Progenitor cell of endocrine pancreas (in vitro differentiated cells): Measurements from ENCODE around the gene GALR2. TPM values are rescaled to one million over a fixed set of nuclear protein-coding genes. Genes with fewer than 3 reads are reported as not detected.

Source experiments
- DNase-seq: peaks from one replicate; pipeline ENCODE4 v3.0.0; 2021; ENCODE audit warnings: low spot score; ENCODE audit not compliant: unreplicated experiment
- H3K27ac Mint-ChIP-seq: 2 replicates; pipeline ENCODE4 v1.8.0; 2021; ENCODE audit warnings: mild to moderate bottlenecking, moderate library complexity, mixed read lengths
- H3K27me3 Mint-ChIP-seq: 2 replicates; pipeline ENCODE4 v1.8.0; 2021; ENCODE audit warnings: mixed read lengths
- H3K36me3 Mint-ChIP-seq: 2 replicates; pipeline ENCODE4 v1.8.0; 2022; ENCODE audit warnings: mixed read lengths; ENCODE audit not compliant: insufficient read depth
- H3K4me1 Mint-ChIP-seq: 2 replicates; pipeline ENCODE4 v1.8.0; 2021; ENCODE audit warnings: low read depth, mixed read lengths
- H3K4me3 Mint-ChIP-seq: 2 replicates; pipeline ENCODE4 v1.8.0; 2021; ENCODE audit warnings: low read depth, mild to moderate bottlenecking, moderate library complexity, mixed read lengths
- H3K9me3 Mint-ChIP-seq: 2 replicates; pipeline ENCODE4 v1.8.0; 2021; ENCODE audit warnings: low read depth, mixed read lengths
- total RNA-seq: library from RNA; stranded (reverse); gene quantifications from 2 replicates; pipeline ENCODE4 v1.2.1, GENCODE V29; 2021
- TF ChIP-seq, protein P1 (sequence below): fragments of 200-600 bp; sonication (generic); IDR thresholded peaks from one replicate; pipeline ENCODE4 v1.5.0; 2021; ENCODE audit warnings: antibody characterized with exemption, mild to moderate bottlenecking; ENCODE audit not compliant: unreplicated experiment

The GALR2 gene
- total RNA-seq, 1 donor from 2014 or later, result 1.0 TPM

DNA sequence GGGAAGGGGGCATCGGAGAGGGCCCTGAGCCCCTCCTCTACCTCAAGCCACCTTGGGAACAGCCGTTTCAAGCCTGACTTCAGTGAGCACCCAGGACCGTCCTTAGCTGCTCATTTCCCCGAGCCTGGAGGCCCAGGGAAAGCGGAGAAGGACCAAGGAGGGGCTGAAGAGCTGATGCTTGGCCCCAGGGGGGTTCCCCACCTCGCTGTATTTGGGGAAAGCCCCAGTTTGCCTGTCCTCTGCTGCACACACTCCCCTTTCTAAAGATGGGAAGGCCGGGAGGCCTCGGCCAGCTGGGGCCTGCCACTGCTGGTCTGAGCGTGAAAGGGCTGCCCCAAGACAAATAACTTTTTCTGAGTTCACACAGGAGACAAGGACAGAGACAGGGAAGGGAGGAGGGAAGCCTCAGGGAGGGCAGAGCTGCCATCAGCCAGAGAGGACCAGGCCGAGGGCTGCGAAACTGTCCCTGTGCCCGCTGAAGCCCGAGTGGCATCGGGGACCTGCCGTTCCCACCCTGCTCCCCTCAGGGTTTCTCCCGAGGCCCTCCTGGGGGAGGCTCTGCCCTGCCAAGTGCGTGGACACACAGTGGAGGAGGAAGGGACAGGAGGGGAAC is 16.0 kb downstream of the GALR2 start:
- H3K4me1 Mint-ChIP-seq, result peaks cover 2% of the 10 kb centered on the region
- H3K27ac Mint-ChIP-seq, result no peak overlapping the region
- TF ChIP-seq, protein P1, sequence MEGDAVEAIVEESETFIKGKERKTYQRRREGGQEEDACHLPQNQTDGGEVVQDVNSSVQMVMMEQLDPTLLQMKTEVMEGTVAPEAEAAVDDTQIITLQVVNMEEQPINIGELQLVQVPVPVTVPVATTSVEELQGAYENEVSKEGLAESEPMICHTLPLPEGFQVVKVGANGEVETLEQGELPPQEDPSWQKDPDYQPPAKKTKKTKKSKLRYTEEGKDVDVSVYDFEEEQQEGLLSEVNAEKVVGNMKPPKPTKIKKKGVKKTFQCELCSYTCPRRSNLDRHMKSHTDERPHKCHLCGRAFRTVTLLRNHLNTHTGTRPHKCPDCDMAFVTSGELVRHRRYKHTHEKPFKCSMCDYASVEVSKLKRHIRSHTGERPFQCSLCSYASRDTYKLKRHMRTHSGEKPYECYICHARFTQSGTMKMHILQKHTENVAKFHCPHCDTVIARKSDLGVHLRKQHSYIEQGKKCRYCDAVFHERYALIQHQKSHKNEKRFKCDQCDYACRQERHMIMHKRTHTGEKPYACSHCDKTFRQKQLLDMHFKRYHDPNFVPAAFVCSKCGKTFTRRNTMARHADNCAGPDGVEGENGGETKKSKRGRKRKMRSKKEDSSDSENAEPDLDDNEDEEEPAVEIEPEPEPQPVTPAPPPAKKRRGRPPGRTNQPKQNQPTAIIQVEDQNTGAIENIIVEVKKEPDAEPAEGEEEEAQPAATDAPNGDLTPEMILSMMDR, result no peak
- peaks cover 15% of the 10 kb centered on the region for H3K36me3 Mint-ChIP-seq
- H3K4me3 Mint-ChIP-seq, result no peak overlapping the region
- no peaks in the 10 kb centered on the region for H3K9me3 Mint-ChIP-seq
- no peaks in the 10 kb centered on the region for H3K27me3 Mint-ChIP-seq
- no peak for DNase-seq

GRCh38 chr17:76091526-76092286 is 17.1 kb downstream of the GALR2 start:
- no peak overlapping the region for H3K4me3 Mint-ChIP-seq

GRCh38 chr17:76092526-76093413 is 18.2 kb downstream of the GALR2 start:
- no peak for DNase-seq
- peaks cover 20% of the 10 kb centered on the region for H3K36me3 Mint-ChIP-seq
- H3K9me3 Mint-ChIP-seq, result no peaks in the 10 kb centered on the region

More at GRCh38 chr17:76091526-76092286, 17.1 kb downstream of the GALR2 start:
- DNase-seq, result no peak
- peaks cover 14% of the 10 kb centered on the region for H3K36me3 Mint-ChIP-seq
- no peak overlapping the region for H3K27ac Mint-ChIP-seq
- no peaks in the 10 kb centered on the region for H3K27me3 Mint-ChIP-seq
- H3K9me3 Mint-ChIP-seq, result no peaks in the 10 kb centered on the region
- TF ChIP-seq, protein P1, result no peak
- no peaks in the 10 kb centered on the region for H3K4me1 Mint-ChIP-seq

GRCh38 chr17:76094046-76094445 is 19.5 kb downstream of the GALR2 start:
- Mint-ChIP-seq H3K4me3 (no peak overlapping the region), H3K9me3 (no peaks in the 10 kb centered on the region), H3K4me1 (no peaks in the 10 kb centered on the region), H3K36me3 (peaks cover 23% of the 10 kb centered on the region), H3K27ac (no peak overlapping the region), H3K27me3 (no peaks in the 10 kb centered on the region)
- TF ChIP-seq, protein P1, result no peak
- DNase-seq, result no peak

More at GRCh38 chr17:76092526-76093413, 18.2 kb downstream of the GALR2 start:
- no peak overlapping the region for H3K27ac Mint-ChIP-seq
- TF ChIP-seq, protein P1, result no peak
- no peaks in the 10 kb centered on the region for H3K4me1 Mint-ChIP-seq
- H3K27me3 Mint-ChIP-seq, result no peaks in the 10 kb centered on the region
- H3K4me3 Mint-ChIP-seq, result no peak overlapping the region

GRCh38 chr17:76095943-76096342 is 21.4 kb downstream of the GALR2 start:
- no peaks in the 10 kb centered on the region for H3K9me3 Mint-ChIP-seq
- H3K27ac Mint-ChIP-seq, result no peak overlapping the region
- DNase-seq, result no peak
- H3K36me3 Mint-ChIP-seq, result peaks cover 26% of the 10 kb centered on the region
- TF ChIP-seq, protein P1, result no peak
- peaks cover 1% of the 10 kb centered on the region for H3K4me1 Mint-ChIP-seq
- no peaks in the 10 kb centered on the region for H3K27me3 Mint-ChIP-seq
- no peak overlapping the region for H3K4me3 Mint-ChIP-seq
